ENCODE results near the gene RIC1.
A peak's percentile ranks its signal among the peaks of the same experiment; 100 is the strongest.
"Not testable (repeated sequence)": the region's sequence is repeated elsewhere in the genome, so short reads cannot be mapped to it uniquely, and the experiment has no call there.

The RIC1 gene

DNA sequence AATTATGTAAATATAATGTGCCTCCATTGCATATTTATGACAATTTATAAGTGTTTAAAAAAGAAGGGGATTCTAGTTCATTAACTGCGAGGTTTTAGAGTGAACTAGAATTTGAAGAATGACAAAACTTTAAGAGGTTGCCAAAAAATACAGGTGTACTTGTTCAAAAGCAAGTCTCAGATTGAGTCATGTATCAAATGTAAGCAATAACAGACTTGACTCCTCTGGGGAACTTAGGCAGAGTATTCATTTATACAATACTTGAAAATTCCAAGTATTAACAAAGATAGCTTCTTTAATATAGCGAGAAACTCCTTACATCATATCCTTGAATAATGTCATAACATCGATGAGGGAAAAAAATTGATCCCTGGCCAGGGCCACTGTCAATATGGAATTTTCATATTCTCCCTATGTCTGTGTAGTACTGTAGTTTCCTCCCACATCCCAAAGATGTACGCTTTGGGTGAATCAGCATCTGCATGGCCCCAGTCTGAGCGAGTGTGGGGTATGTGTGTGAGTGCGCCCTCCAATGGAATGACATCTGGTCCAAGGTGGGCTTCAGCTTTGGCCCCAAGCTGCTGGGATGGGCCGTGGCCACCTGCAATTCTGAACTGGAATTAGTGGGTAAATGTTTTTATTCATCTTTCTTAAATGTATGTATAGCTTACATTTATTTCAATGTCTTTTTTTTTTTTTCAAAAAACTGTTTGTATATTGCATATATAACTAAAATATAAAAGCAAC lies 70.1 kb downstream of the RIC1 start:
- TF ChIP-seq, protein P1, sequence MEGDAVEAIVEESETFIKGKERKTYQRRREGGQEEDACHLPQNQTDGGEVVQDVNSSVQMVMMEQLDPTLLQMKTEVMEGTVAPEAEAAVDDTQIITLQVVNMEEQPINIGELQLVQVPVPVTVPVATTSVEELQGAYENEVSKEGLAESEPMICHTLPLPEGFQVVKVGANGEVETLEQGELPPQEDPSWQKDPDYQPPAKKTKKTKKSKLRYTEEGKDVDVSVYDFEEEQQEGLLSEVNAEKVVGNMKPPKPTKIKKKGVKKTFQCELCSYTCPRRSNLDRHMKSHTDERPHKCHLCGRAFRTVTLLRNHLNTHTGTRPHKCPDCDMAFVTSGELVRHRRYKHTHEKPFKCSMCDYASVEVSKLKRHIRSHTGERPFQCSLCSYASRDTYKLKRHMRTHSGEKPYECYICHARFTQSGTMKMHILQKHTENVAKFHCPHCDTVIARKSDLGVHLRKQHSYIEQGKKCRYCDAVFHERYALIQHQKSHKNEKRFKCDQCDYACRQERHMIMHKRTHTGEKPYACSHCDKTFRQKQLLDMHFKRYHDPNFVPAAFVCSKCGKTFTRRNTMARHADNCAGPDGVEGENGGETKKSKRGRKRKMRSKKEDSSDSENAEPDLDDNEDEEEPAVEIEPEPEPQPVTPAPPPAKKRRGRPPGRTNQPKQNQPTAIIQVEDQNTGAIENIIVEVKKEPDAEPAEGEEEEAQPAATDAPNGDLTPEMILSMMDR (IDR thresholded peaks at IDR 0.05; ENCODE audit: borderline replicate concordance, control extremely low read depth, extremely low read depth, insufficient read depth, missing control alignments) = no peak
- peak; percentile 16 for DNase-seq (ENCODE audit: low spot score)
- in situ Hi-C loops (cut with MboI; ENCODE audit: low sequenced_read_pairs, unreplicated experiment) = no loop called here

DNA sequence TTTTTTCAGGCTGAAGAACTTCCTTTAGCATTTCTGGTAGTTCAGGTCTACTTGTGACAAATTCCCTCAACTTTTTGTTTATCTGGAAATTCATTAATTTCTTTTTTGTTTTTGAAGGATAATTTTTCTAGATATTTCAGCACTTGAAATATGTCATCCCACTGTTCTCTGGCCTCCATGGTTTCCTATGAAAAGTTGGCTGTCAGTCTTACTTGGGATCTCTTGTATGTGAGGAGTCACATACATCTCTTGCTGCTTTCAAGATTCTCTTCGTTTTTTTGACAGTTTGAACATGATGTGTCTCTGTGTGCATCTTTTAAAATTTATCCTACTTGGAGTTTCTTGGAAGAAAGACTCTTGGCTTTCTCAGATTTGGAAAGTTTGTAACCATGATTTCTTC lies 79.5 kb downstream of the RIC1 start:
- TF ChIP-seq, protein P1 (IDR thresholded peaks at IDR 0.05; ENCODE audit: borderline replicate concordance, control extremely low read depth, extremely low read depth, insufficient read depth, missing control alignments) = no peak
- DNase-seq (ENCODE audit: low spot score) = no peak
- in situ Hi-C loops (cut with MboI; ENCODE audit: low sequenced_read_pairs, unreplicated experiment) = no loop called here

DNA sequence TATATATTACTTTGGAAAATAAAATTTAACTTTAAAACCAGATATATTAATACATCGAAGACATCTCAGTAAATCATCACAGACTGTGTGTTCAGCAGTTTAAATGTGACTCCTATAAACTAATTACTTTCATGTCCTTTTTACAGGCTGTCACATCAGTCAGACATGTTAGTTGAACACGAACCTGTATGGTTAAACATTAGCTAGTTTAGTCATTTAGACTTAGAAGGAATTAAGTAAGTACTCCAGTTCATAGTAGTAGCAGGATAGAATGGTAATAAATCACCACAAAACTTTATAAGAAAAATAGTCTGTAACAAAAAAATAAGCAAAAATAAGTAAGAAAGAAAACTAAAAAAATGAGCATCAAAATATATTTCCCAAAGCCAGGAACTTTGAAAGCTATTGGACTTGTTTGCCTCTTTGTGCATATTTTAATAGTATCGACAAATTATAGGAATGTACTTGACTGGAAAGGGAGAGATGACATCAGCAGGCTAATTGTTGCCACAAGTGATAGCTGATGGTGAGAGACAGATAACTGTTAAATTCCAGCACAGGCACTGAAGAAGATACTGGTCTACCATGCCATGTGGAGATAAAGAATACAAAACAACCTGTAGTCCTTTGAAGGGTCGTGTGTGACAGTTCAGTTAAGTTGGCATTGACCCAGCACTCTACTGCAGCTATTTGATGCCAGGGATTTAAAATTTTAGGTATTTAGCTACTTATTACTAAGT lies 83.9 kb downstream of the RIC1 start:
- in situ Hi-C loops (cut with MboI; ENCODE audit: low sequenced_read_pairs, unreplicated experiment) = no loop called here
- TF ChIP-seq, protein P1 (IDR thresholded peaks at IDR 0.05; ENCODE audit: borderline replicate concordance, control extremely low read depth, extremely low read depth, insufficient read depth, missing control alignments) = no peak
- no peak for DNase-seq (ENCODE audit: low spot score)

DNA sequence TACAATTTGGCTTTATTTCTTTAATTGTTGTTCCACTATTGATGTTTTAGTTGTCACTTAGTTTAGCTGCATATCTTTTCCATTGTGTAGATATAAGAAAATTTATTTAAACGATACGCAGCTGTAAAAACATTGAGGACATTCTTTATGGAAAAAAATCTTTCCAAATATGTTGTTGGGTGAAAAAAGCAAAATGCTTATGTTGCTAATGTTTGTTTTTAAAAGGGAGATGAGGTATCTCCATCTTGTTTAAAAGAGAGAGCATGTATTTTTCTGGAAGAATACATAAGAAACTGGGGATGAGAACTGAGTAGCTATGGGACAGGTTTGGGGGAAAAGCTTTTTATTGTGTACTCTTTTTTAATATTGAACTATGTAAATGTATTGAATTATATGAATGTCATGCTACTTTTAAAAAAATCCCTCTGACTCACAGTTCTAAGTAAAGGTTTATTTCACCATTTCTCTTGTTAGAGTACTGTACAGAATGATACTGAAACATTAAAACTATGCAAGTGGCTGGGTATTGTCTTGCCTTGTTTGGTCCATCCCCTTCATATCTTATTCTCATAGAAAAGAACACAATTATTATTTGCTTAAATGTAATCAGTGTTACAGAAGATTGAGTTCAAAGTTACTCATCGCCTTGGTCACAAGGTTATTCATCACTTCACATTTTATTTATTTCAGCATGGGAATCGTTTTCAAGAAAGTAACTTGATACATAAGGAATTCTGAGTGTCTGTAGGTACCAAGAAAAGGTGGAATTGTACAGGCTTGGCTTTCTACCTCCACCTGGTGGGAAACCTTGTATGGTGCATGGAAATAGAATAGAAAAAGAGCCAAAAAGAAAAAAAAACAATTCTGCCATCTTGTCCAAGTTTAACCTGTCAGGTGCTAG lies 85.8 kb downstream of the RIC1 start:
- DNase-seq (ENCODE audit: low spot score) = no peak
- TF ChIP-seq, protein P1 (IDR thresholded peaks at IDR 0.05; ENCODE audit: borderline replicate concordance, control extremely low read depth, extremely low read depth, insufficient read depth, missing control alignments) = peak; percentile 15
- in situ Hi-C loops (cut with MboI; ENCODE audit: low sequenced_read_pairs, unreplicated experiment) = no loop called here

DNA sequence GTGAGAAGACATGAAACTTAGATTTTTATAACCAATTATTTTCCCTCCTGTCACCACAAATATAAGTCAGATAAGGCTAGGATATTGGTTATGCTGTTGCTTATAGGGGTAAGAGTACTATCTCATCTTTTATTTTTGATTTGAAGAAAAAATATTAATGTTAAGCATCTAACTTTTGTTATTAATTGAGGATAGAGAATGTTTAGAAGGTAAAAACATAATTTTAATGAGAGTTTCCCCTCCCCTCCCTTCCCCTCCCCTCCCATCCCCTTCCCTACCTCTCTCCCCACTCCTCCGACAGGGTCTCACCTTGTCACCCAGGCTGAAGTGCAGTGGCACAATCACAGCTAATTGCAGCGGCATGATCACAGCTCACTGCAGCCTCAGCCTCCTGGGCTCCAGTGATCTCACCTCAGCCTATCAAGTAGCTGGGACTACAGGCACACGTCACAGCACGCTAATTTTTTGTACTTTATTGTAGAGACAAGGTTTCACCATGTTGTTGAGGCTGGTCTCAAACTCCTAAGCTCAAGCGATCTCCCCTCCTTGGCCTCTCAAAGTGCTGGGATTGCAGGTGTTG lies 86.7 kb downstream of the RIC1 start:
- TF ChIP-seq, protein P1 (IDR thresholded peaks at IDR 0.05; ENCODE audit: borderline replicate concordance, control extremely low read depth, extremely low read depth, insufficient read depth, missing control alignments) = no peak
- no peak for DNase-seq (ENCODE audit: low spot score)
- in situ Hi-C loops (cut with MboI; ENCODE audit: low sequenced_read_pairs, unreplicated experiment) = no loop called here

DNA sequence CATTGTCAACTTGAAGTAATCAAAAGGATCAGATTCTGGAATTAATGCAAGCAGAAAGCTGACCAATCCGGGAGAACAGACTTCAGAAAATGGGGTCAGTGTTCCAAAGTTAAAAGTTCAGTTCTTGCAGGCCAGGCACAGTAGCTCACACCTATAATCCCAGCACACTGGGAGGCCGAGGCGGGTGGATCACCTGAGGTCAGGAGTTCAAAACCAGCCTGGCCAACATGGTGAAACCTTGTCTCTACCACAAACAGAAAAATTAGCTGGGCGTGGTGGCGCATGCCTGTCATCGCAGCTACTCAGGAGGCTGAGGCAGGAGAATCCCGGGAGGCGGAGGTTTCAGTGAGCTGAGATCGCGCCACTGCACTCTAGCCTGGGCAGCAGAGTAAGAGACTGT lies 88.5 kb downstream of the RIC1 start:
- in situ Hi-C loops (cut with MboI; ENCODE audit: low sequenced_read_pairs, unreplicated experiment); DNase-seq (ENCODE audit: low spot score): not testable (repeated sequence)

Data from GM13976 (cell line).